ENCODE results near the gene FRMD4A.

Gene FRMD4A

DNA sequence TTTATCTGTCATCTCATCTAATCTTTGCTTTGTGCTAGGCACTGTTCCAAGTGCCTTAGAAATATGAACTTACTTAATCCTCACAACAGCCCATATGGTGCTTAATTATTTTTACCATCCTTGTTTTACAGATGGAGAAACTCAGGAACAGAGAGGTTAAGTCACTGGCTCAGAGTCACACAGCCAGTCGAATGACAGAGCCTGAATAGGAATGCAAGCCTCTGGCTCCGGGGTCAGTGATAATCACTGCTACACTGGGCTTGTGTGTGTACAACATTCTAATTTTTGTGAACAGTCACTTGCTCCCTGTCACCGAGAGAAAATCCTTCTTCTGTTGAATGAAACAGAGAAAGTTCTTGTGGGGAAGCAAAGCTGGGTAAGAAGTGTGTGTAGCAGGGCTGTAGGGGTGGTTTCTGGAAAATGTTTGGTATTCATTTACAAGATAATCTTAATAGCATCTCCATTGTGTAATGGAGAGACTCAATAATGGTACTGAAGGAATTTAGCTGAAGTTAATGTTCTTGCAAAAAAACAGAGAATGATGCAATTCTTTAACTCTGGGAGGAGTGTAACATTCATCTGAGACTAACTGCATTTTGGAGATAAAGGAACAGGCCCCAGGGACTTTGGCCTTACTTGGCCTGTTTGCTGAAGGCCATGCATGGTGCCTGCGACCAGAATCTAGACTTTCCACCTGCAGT, 290.6 kb downstream of the FRMD4A start:
- DNase-seq: no peak

DNA sequence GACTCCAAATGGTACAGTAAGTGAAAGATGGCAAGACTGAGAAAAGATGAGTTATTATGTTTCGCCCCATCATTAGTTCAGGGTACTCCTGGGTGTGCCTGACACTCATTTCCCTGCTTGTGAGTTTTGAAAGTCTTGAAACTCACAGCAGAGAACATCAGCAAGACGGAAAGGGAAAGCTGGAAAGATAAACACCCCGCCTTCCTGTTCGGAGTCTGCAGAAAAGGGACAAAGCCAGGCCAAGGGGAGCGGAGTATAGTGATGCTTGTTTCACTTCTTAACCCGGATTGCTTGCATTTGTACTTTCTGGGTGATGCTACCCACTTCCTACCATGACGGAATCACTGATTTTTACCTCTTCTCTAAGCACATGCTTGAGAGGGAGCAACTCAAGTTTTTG, 294.5 kb downstream of the FRMD4A start:
- no peak for DNase-seq

GRCh38 chr10:14035506-14035905, 295.2 kb downstream of the FRMD4A start:
- no peak for DNase-seq

DNA sequence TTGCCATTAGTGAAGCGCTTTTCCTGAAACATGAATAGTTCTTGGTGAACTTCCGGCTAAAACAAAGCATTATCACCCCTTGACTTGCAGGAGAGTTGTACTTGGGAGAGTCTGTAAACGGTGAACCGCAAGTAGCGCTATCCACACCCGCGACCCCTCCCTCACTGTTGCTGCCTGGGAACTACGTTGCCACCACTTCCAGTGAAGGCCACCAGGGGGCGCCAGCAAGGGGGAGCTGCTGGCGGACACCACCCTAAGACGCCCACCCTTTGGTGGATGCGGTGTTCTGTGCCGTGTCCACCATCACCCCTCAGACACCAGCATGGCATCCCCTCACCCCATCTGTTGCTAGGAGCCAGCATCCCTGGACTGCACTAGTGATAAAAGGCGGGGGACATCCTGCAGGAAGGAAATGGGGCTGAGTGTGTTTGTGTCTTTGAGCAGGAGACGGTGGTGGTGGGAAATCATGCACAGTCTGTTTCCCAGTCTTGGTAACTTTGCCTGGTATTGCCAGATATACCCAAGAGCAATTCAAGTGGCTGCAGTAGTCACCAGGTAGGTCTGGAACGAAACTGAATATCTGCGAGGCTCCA, 298.2 kb downstream of the FRMD4A start:
- DNase-seq: no peak

DNA sequence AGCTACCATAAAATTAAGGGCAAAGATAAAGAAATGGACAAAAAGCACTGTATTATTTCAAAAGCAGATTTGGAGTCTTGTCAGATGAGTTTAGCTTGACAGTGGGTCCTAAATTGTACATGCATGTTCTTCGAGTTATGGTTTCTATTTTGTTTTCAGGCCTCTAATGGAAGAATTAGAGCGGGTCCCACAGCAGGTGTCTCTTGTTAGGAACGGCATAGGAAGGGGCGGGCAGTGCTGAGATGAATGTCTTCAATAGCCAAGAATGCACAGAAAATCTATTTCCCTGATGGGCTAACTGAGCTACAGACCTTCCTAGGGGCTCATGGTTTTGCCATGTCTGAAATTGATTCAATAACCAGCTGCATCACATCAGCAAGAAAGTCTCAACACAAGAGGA, 304.4 kb downstream of the FRMD4A start:
- DNase-seq: no peak

DNA sequence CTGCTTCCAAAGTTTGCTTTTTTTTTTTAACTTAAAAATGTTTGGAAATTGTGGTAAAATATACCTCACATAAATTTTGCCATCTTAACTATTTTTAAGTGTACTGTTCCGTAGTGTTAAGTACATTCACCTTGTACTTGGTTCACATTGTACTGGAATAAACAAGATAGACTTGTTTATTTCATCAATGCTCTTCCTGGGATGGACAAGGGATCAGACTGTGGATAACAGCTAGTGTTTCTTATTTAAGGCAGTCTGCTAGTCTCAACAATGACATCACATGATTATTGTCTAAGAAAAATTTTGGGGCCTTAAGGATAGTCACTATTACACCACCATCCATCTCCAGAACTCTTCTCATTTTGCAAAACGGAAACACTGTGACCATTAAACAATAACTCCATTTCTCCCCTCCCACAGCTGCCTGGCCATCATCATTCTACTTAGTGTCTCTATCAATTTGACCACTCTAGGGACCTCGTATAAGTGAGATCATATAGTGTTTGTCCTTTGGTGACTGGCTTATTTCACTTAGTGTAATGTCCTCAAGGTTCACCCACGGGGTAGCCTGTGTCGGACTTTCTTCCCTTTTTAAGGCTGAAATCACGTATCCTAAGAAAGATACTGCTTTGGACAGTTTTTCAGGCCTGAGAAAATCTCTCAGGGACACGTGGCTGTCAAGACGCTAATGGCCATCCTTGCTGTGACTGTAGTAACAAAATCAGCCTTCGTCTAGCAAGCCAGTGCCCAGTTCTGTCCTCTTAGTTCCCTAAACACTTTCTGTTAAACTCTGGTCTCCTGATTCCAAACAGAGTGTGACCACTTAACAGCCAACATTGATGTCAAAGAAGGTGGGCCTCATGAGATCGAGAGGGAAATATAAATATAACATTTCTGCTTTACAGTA, 305.2 kb downstream of the FRMD4A start:
- no peak for DNase-seq

GRCh38 chr10:14024329-14025202, 306.2 kb downstream of the FRMD4A start:
- no peak for DNase-seq

DNA sequence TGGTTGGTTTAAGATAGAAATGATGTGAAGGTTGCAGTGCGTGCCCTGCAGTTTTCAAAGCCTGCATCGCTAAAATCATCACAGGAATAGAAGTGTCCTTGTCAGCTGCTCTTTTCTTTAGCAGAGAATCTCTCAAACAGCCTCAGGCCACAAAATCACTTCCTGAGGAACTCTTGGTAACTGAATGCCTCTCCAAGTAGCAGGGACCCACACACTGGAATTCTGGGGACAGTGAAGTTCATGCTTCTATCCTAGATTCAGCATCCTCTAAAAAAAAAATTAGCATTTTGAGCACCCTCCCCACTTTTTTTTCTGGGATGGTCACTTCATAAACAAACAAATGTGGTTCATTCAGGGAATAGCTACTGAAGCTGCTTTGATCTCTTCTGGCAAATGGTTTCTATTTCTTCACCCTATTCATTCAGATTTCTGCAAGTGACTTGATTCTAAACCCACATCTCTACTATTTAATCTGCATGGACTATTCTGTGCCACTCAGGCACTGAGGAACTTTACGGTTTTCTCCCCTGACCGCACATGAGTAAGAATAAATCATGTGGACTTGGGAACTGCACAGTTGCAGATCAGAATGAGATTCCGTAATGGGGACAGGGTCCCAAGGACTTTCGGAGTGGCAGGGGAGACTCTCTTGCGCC, 306.9 kb downstream of the FRMD4A start:
- no peak for DNase-seq

- DNase-seq: no peak
These were observed 307.6 kb downstream of the FRMD4A start for GRCh38 chr10:14022954-14023672.

DNA sequence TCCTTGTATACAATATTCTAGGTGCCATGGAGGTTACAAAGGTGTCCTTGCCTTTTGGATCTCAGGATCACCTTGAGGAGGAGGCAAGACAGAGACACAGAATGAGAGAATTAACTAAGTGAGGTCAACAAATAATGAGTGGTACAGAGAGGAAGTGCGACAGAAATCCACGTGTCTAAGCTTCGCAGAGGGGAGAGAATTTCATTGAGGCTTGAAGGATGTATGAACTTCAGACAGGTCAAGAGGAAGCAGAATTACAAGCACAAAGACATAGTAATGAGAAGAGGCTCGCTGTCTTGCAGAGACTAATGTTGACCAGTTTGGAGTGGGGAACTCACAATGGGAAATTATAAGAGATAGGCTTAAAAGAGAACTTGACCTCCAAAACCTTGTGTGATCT, 308.7 kb downstream of the FRMD4A start:
- DNase-seq: no peak

DNA sequence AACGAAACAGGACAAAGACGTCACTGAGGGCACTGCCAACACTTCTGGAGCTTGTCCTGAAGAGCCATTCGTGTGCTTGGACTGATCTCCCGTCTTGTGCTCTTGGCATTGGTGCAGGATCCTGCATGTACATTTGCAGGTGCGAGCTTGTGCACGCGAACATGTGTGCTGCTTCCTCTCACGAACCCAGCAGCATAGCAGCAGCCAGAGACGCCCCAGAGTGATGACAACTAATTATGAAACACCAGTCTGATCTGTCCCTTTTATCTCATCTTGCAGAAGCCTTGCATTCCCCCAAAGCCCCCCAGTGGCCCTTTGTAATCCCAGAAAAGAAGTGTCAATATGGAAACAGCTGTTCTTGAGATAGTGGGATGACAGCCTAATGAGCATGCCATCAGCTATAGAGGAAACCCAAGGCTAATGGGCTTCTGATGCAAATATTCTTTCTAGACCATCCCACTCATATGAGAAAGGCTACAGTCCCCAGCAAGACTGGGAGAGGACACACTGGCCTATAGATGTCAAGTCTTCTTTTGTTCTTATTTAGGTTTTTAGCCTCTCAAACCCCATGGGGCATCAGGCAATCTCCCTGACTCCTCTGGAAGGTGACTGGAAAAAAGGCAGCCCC, 310.6 kb downstream of the FRMD4A start:
- no peak for DNase-seq

DNA sequence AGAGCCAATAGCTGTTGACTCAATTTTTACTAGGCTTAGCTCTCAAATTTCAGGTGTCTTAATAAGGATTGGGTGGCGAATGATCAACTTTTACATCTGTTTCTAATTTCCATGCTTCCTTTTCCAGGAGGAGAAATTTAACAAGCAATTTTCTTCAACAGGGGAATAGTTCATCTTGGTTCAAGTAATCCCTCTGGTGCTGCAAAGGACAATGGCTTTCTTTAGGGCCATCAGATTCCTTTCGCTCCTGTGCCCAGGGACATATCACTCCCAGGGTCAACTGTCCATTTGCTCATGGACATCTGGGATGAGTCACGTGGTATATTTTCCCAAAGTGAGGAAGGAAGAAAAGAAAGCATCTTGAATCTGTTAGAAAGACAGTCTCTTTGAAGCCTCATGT, 313.3 kb downstream of the FRMD4A start:
- no peak for DNase-seq

DNA sequence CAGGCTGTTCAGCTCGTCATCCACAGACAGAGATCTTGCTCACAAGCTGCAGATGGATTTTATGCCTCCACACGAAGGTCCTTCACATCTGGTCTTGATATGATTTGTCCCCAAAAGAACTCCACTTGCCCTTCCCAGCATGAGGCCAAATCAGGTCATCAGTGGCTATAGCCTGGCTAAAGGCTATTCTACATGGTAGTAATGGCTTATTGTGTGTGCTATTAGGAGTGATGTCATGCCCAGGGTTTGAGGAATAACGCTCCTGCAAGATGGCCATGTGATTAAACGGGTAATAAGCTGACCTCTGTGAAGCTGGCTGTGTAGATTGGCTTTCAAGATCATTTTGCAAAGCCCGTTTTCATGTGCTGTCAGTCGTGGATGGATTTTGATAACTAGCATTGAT, 313.8 kb downstream of the FRMD4A start:
- DNase-seq: no peak

- no peak for DNase-seq
These were observed 314.6 kb downstream of the FRMD4A start for GRCh38 chr10:14016011-14016536.

DNA sequence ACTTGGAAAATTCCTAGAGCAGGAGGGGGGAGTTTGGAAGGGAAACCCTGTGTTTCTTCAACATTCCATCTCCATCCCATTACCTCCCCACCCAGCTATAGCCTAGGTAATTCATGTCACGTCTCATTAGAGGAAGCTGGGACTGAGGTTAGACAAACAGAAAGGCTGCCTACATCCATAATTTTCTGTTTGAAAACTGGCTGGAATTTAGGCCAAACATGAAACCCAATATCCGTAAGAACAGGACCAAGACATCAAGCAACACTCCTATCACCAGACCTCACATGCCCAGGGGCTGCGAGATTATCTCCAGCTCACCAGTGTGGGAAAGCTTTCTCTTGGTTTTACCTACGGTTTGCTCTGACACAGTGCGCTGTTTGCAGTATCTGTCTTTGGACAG, 316.3 kb downstream of the FRMD4A start:
- no peak for DNase-seq

- DNase-seq: no peak
These were observed 319.8 kb downstream of the FRMD4A start for GRCh38 chr10:14010769-14011574.

GRCh38 chr10:14010101-14010558, 320.6 kb downstream of the FRMD4A start:
- peak; percentile 52 for DNase-seq

DNA sequence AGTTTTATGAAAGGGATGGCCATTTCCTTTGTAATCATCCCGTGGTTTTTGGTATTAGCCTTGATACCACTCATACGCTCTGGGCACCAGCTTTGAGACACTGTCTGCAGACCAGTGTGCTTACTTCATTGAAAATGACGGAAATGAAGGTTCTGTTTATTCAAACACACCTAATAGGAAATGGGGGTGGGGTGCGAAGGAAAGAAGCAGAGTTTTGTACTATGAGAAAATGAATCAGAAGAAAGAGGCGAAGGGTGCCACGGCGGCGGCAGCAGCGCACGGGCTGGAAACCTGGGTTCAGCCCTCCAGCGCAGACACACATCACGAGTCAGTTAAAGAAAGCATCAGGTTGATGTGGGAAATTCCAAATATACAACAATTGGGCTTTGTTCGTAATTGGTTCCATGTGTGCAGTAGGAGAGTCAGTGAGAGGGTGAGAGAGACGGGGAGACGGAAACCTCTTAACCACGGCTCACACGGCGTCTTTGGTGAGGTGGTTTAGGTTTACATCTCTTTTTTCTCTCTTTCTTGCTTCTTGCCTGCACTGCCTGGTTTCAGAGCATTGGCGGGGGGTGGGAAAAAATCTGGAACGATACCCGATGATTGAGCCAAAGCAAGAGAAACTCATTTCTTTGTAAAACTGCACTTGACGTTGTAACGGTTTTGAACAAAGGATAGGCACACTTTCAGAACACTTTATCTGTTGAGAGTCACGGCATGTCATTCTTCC, 321.2 kb downstream of the FRMD4A start:
- DNase-seq: peak; percentile 67

GRCh38 chr10:14008740-14009080, 322.0 kb downstream of the FRMD4A start:
- no peak for DNase-seq
